PFSK-1 (cell line): Measurements from ENCODE around the gene ELF2.

Source experiments
- FOXP2 ChIP-seq: optimal IDR thresholded peaks from 2 replicates; pipeline ENCODE3; 2011; ENCODE audit warnings: borderline replicate concordance, control low read depth, inconsistent platforms; ENCODE audit not compliant: insufficient read depth; ENCODE audit errors: extremely low read length, extremely low read depth
- POLR2AphosphoS5 ChIP-seq: IDR thresholded peaks from 2 replicates; pipeline ENCODE4 v1.6.1; 2012; ENCODE audit warnings: low read depth, mild to moderate bottlenecking, control low read depth, low read length, moderate library complexity
- REST ChIP-seq, 2 experiments: IDR thresholded peaks; 2 replicates each; pipeline versions ENCODE4 v1.6.1 to v1.8.0; 2011 to 2012; ENCODE audit warnings: low read depth in 2 of 2, low read length in 2 of 2, control low read depth in 1 of 2, inconsistent platforms in 1 of 2, mild to moderate bottlenecking in 1 of 2, moderate library complexity in 1 of 2; ENCODE audit not compliant: insufficient read depth in 1 of 2
- SIN3A ChIP-seq: IDR thresholded peaks from 2 replicates; pipeline ENCODE4 v1.6.1; 2012; ENCODE audit warnings: mild to moderate bottlenecking, low read length, moderate library complexity, borderline replicate concordance; ENCODE audit not compliant: insufficient read depth
- TAF1 ChIP-seq: IDR thresholded peaks from 2 replicates; pipeline ENCODE4 v1.6.1; 2012; ENCODE audit warnings: low read length, control low read depth, borderline replicate concordance; ENCODE audit not compliant: insufficient read depth

ELF2 gene

GRCh38 chr4:139018971-139019758 is 157.9 kb downstream of the ELF2 start:
- TF ChIP-seq REST (IDR thresholded peaks at IDR 0.05; ENCODE audit: insufficient read depth in 1 of 2, low read depth in 2 of 2, low read length in 2 of 2) (no peak), FOXP2 (no peak), POLR2AphosphoS5 (no peak), SIN3A (no peak), TAF1 (no peak)

DNA sequence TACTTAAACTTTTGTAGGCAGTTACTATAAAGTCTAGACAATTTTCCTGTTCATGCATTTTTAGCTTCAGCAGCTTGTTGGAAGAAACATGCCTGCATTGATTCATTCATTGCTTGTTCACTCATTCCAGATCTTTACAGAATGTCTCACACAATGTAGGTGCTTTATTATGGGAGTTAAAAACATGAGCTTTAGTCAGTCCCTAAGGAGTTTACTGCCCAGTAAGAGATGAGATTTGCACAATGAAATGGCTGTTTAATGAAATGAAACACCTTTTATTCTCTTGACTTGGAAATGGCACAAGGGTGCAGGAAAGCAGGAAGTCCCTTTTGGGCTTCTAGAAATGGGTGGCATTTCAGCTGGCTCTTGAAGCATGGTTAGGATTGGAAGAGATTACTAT is 158.5 kb downstream of the ELF2 start:
- TF ChIP-seq POLR2AphosphoS5 (no peak), FOXP2 (no peak), TAF1 (no peak), REST (IDR thresholded peaks at IDR 0.05; ENCODE audit: insufficient read depth in 1 of 2, low read depth in 2 of 2, low read length in 2 of 2) (no peak), SIN3A (no peak)

DNA sequence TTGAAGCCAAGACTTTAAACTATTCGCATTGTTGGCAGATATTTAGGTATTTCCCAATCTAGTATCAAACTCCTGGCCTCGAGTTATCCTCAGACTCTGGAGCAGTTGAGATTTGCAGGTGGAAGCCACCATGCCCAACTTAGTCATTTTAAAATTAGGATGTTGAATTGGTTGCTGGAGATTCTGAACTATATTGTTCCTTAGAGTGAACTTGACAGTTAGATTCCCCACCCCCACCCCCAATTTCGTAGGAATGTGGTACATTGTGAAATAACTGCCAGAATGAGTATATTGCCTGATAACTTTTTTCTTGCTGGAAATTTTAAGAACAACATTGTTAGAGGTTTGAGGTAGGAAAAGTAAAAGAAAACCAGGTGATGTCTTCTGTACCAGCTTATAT is 159.2 kb downstream of the ELF2 start:
- TF ChIP-seq REST (IDR thresholded peaks at IDR 0.05; ENCODE audit: insufficient read depth in 1 of 2, low read depth in 2 of 2, low read length in 2 of 2) (no peak), TAF1 (no peak), SIN3A (no peak), POLR2AphosphoS5 (no peak), FOXP2 (no peak)

DNA sequence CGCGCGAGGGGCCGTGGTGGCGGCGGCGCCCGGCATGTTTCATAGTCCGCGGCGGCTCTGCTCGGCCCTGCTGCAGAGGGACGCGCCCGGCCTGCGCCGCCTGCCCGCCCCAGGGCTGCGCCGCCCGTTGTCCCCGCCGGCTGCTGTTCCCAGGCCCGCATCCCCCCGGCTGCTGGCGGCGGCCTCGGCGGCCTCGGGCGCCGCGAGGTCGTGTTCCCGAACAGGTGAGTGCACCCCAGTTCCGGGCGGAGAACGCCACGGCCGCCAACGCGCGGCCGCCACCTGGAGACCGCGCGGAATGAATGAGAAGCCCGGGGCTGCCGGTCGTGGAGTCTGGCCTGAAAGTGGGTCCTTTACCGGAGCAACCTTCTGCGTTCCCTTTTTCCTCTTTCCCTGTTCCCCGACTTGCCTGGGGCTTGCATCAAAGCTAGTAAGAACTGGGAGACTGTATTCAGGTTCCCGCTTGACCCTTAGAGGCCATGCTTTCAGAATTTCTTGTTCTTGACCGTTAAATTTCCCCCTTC is 161.0 kb downstream of the ELF2 start:
- TF ChIP-seq TAF1 (no peak), SIN3A (no peak; the same call in 1 of the 2 replicates), POLR2AphosphoS5 (no peak), FOXP2 (no peak), REST (IDR thresholded peaks at IDR 0.05; ENCODE audit: insufficient read depth in 1 of 2, low read depth in 2 of 2, low read length in 2 of 2) (no peak)
